CD4-positive, CD25-positive, alpha-beta regulatory T cell (primary cell): Measurements from ENCODE around the gene ERC1. TPM values are rescaled to one million over a fixed set of nuclear protein-coding genes. Genes with fewer than 3 reads are reported as not detected.

Experiments
- ATAC-seq, 2 donors: fragments of 150-1000 bp; cut with Tn5 transposase; one replicate each; pipeline ENCODE4 v1.10.0; 2021; ENCODE audit warnings: low read depth in 2 of 2, moderate number of reproducible peaks in 2 of 2, moderate library complexity in 1 of 2
- DNase-seq, 3 donors: peaks; one replicate each; pipeline versions ENCODE4 v3.0.0 to v3.0.0-alpha.2; 2012 to 2022; ENCODE audit warnings: mixed read lengths in 1 of 3
- H3K27ac ChIP-seq: one replicate; pipeline ENCODE4 v1.7.0; 2013; ENCODE audit warnings: mild to moderate bottlenecking, low read length; ENCODE audit not compliant: insufficient read depth, poor library complexity, severe bottlenecking
- H3K27me3 ChIP-seq: one replicate; pipeline ENCODE4 v1.7.0; 2013; ENCODE audit warnings: low read length; ENCODE audit not compliant: control insufficient read depth, insufficient read depth
- H3K36me3 ChIP-seq: one replicate; pipeline ENCODE4 v1.7.0; 2013; ENCODE audit warnings: mild to moderate bottlenecking, low read length, moderate library complexity; ENCODE audit not compliant: control insufficient read depth, insufficient read depth
- H3K4me1 ChIP-seq: 2 replicates; pipeline ENCODE4 v1.7.0; 2013; ENCODE audit warnings: mild to moderate bottlenecking, low read length; ENCODE audit not compliant: insufficient read depth, control insufficient read depth, poor library complexity, severe bottlenecking
- H3K4me3 ChIP-seq: one replicate; pipeline ENCODE4 v1.7.0; 2013; ENCODE audit warnings: low read depth, mild to moderate bottlenecking, low read length, moderate library complexity
- H3K9me3 ChIP-seq, 2 experiments: 1 replicate in 1 of 2; 2 replicates in 1 of 2; pipeline ENCODE4 v1.7.0; 2013; ENCODE audit warnings: low read length in 2 of 2, mild to moderate bottlenecking in 1 of 2, moderate library complexity in 1 of 2; ENCODE audit not compliant: control insufficient read depth in 2 of 2
- H3K27ac Mint-ChIP-seq, 3 donors: one replicate each; pipeline ENCODE4 v1.8.0; 2020 to 2022; ENCODE audit warnings: mild to moderate bottlenecking in 3 of 3, mixed read lengths in 3 of 3, moderate library complexity in 2 of 3
- H3K27me3 Mint-ChIP-seq: one replicate; pipeline ENCODE4 v1.8.0; 2022; ENCODE audit warnings: mild to moderate bottlenecking, mixed read lengths
- H3K36me3 Mint-ChIP-seq: one replicate; pipeline ENCODE4 v1.8.0; 2020; ENCODE audit warnings: mixed read lengths
- H3K4me1 Mint-ChIP-seq, 4 donors: one replicate each; pipeline ENCODE4 v1.8.0; 2020 to 2022; ENCODE audit warnings: mixed read lengths in 4 of 4, mild to moderate bottlenecking in 1 of 4
- H3K4me3 Mint-ChIP-seq, 4 donors: one replicate each; pipeline ENCODE4 v1.8.0; 2020 to 2022; ENCODE audit warnings: mild to moderate bottlenecking in 4 of 4, mixed read lengths in 4 of 4, moderate library complexity in 3 of 4
- H3K9me3 Mint-ChIP-seq, 7 donors: one replicate each; pipeline ENCODE4 v1.8.0; 2020 to 2022; ENCODE audit warnings: mixed read lengths in 7 of 7, mild to moderate bottlenecking in 3 of 7, moderate library complexity in 2 of 7
- polyA plus RNA-seq, 4 donors: library from polyadenylated mRNA; unstranded; fragments of 300-500 nt; fragmentation: Illumina TruSeq; gene quantifications; one replicate each; pipeline ENCODE4 v1.2.3, GENCODE V29; 2021
- total RNA-seq: library from RNA; stranded (reverse); gene quantifications from one replicate; pipeline ENCODE4 v1.2.3, GENCODE V29; 2022

ERC1 gene
- total and polyA plus RNA-seq, 5 donors from 2014 or later, result 5.7 to 46.5 (median 7.6) TPM

DNA sequence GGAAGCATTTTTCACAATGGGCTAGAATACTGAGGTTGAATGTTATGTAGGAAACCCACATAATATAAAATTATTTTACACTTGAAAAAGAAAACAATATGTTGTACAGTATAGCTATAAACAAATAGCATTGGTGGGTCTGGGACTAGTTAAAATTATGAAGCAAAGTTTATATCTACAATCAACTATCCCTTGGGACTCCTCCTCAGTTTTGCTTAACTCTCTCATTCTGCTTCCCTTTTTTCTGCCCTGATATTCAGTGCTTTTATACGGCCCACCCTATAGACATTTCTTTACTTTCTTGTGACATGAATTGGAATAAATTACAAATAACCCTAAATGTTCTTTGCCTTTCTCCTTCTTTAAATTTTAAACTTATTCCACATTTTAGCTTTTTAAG lies 302.9 kb downstream of the ERC1 start:
- Mint-ChIP-seq H3K27me3 (no peaks in the 10 kb centered on the region), H3K9me3 (peaks cover 0 to 2% (median 0%) of the 10 kb centered on the region in 7 donors), H3K27ac (no peak overlapping the region), H3K36me3 (peaks cover 35% of the 10 kb centered on the region), H3K4me1 (peaks cover 0 to 7% (median 0%) of the 10 kb centered on the region in 4 donors), H3K4me3 (no peak overlapping the region)
- ATAC-seq (no peak), DNase-seq (no peak)
- peaks cover 18% of the 10 kb centered on the region for H3K36me3 ChIP-seq
- no peaks in the 10 kb centered on the region for H3K4me1 ChIP-seq
- no peak overlapping the region for H3K27ac ChIP-seq
- H3K9me3 ChIP-seq, result no peaks in the 10 kb centered on the region
- no peak overlapping the region for H3K4me3 ChIP-seq
- H3K27me3 ChIP-seq, result no peaks in the 10 kb centered on the region

DNA sequence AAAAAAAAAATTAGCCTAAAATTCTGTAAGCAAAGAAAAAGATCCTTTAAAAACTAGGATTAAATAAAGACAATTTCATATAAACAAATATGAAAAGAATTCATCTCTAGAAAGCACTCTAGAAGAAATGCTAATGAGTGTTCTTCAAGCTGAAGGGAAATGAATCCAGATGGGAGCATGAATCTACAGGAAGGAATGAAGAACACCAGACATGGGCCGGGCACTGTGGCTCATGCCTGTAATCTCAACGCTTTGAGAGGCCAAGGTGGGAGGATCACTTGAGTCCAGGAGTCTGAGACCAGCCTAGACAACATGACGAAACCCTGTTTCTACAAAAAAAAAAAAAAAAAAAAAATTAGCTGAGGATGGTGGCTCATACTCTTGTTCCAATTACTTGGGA lies 306.2 kb downstream of the ERC1 start:
- no peaks in the 10 kb centered on the region for H3K27me3 ChIP-seq
- no peak overlapping the region for H3K4me3 ChIP-seq
- no peak overlapping the region for H3K27ac ChIP-seq
- peaks cover 0 to 5% (median 2%) of the 10 kb centered on the region in 7 donors for H3K9me3 Mint-ChIP-seq
- no peaks in the 10 kb centered on the region for H3K4me1 ChIP-seq
- H3K4me3 Mint-ChIP-seq, result no peak overlapping the region
- DNase-seq (no peak), ATAC-seq (no peak)
- H3K36me3 ChIP-seq, result peaks cover 18% of the 10 kb centered on the region
- H3K9me3 ChIP-seq, result no peaks in the 10 kb centered on the region
- no peaks in the 10 kb centered on the region for H3K27me3 Mint-ChIP-seq
- H3K4me1 Mint-ChIP-seq, result peaks cover 6 to 21% (median 19%) of the 10 kb centered on the region in 4 donors
- H3K27ac Mint-ChIP-seq, result no peak overlapping the region
- H3K36me3 Mint-ChIP-seq, result peaks cover 29% of the 10 kb centered on the region

DNA sequence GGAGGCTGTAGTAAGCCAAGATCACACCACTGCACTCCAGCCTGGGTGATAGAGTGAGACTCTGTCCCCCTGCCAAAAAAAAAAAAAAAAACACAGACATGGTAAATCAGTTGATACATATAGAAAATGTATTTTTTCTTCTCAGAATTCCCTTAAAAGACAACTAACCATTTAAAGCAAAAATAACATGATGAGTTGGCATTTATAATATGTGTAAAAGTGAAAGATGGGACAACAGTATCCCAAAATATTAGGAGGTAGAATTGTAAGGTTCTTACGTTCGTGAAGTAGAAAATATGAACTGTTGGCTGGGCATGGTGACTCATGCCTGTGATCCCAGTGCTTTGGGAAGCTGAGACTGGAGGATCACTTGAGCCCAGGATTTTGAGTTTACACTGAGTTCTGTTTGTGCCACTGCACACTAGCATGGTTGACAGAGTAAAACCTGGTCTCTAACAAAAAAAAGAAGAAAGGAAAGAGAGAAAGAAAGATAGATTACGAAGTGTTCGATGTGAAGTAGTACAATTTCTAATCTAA lies 306.7 kb downstream of the ERC1 start:
- H3K4me3 ChIP-seq, result no peak overlapping the region
- ATAC-seq, result no peak
- H3K27me3 Mint-ChIP-seq, result no peaks in the 10 kb centered on the region
- H3K4me1 ChIP-seq, result no peaks in the 10 kb centered on the region
- no peaks in the 10 kb centered on the region for H3K27me3 ChIP-seq
- H3K9me3 ChIP-seq, result no peaks in the 10 kb centered on the region
- no peak overlapping the region for H3K4me3 Mint-ChIP-seq
- no peak overlapping the region for H3K27ac Mint-ChIP-seq
- H3K27ac ChIP-seq, result no peak overlapping the region
- H3K36me3 ChIP-seq, result peaks cover 18% of the 10 kb centered on the region
- DNase-seq, result no peak
- H3K9me3 Mint-ChIP-seq, result peaks cover 0 to 5% (median 2%) of the 10 kb centered on the region in 7 donors
- peaks cover 29% of the 10 kb centered on the region for H3K36me3 Mint-ChIP-seq
- peaks cover 6 to 24% (median 19%) of the 10 kb centered on the region in 4 donors for H3K4me1 Mint-ChIP-seq

DNA sequence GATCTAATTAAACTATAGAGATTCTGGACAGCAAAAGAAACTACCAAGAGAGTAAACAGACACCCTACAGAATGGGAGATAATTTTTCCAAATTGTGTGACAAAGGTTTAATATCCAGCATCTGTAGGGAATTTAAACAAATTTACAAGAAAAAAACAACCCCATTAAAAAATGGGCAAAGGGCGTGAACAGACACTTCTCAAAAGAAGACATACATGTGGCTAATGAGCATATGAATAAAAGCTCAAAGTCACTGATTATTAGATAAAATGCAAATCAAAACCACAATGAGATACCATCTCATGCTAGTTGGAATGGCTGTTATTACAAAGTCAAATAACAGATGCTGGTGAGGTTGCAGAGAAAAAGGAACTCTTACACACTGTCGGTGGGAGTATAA lies 309.4 kb downstream of the ERC1 start:
- H3K4me1 Mint-ChIP-seq, result peaks cover 6 to 23% (median 19%) of the 10 kb centered on the region in 4 donors
- H3K4me3 Mint-ChIP-seq, result no peak overlapping the region
- no peak overlapping the region for H3K4me3 ChIP-seq
- no peaks in the 10 kb centered on the region for H3K27me3 ChIP-seq
- no peaks in the 10 kb centered on the region for H3K27me3 Mint-ChIP-seq
- no peak for ATAC-seq
- peaks cover 33% of the 10 kb centered on the region for H3K36me3 Mint-ChIP-seq
- peaks cover 12% of the 10 kb centered on the region for H3K36me3 ChIP-seq
- no peaks in the 10 kb centered on the region for H3K9me3 ChIP-seq
- peak overlapping the region in 1 of 3 donors; percentile 29 for H3K27ac Mint-ChIP-seq
- H3K4me1 ChIP-seq, result no peaks in the 10 kb centered on the region
- no peak overlapping the region for H3K27ac ChIP-seq
- H3K9me3 Mint-ChIP-seq, result peaks cover 0 to 5% (median 2%) of the 10 kb centered on the region in 7 donors
- DNase-seq, result peak in 1 of 3 donors; percentile 8

DNA sequence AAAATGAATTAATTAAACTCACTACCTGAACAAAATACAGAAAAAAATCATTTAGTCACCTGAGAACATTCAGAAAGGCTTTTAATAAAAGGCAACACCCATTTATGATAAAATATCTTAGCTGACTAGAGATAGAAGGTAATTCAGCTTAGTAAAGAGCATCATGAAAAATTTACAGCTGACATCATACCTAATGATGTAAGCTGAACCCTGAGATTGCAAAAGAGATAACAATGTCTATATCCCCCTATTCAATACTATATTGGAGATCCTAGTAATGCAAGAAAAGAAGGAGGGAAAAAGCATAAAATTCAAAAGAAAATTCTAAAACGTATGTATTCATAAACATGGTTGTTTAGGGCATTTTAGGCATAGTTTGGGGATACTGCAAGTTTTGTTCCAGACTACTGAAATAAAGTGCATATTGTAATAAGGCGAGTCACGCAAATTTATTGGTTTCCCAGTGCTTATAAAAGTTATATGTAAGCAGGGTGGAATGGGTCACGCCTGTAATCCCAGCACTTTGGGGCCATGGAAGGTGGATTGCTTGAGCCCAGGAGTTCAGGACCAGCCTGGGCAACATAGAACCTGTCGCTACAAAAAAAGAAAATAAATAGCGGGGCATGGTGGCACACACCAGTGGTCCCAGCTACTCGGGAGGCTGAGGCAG lies 311.3 kb downstream of the ERC1 start:
- no peak overlapping the region for H3K27ac Mint-ChIP-seq
- H3K9me3 Mint-ChIP-seq, result peaks cover 0 to 5% (median 0%) of the 10 kb centered on the region in 7 donors

DNA sequence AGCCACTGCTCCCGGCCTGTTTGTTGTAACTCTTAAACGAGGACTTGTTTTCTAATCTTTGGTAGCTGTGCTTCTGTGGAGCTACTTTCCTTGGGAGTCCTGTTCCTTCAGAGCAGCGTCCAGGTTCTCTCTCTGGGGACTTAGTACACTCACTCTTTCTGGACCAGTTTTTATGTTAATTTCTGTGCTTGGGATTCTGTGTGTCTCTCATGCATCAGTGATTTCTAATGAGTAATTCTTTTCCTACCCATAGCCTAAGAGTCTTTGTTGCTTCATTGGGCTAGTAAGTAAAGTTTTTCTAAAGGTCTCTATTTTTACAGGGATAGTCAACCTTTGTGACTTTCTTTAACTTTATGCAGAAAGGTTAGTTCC lies 314.0 kb downstream of the ERC1 start:
- no peaks in the 10 kb centered on the region for H3K27me3 ChIP-seq
- H3K27me3 Mint-ChIP-seq, result peaks cover 6% of the 10 kb centered on the region
- no peaks in the 10 kb centered on the region for H3K9me3 ChIP-seq
- DNase-seq (no peak), ATAC-seq (no peak)
- H3K4me3 ChIP-seq, result no peak overlapping the region
- peaks cover 17% of the 10 kb centered on the region for H3K36me3 Mint-ChIP-seq
- H3K4me1 Mint-ChIP-seq, result peaks cover 17 to 51% (median 29%) of the 10 kb centered on the region in 4 donors
- H3K27ac Mint-ChIP-seq, result peak overlapping the region in 1 of 3 donors; percentile 61
- no peak overlapping the region for H3K4me3 Mint-ChIP-seq
- peaks cover 5% of the 10 kb centered on the region for H3K36me3 ChIP-seq
- peaks cover 0 to 4% (median 0%) of the 10 kb centered on the region in 7 donors for H3K9me3 Mint-ChIP-seq
- no peak overlapping the region for H3K27ac ChIP-seq
- no peaks in the 10 kb centered on the region for H3K4me1 ChIP-seq

More for the DNA sequence above, 311.3 kb downstream of the ERC1 start:
- Mint-ChIP-seq H3K4me1 (peaks cover 9 to 41% (median 27%) of the 10 kb centered on the region in 4 donors), H3K36me3 (peaks cover 28% of the 10 kb centered on the region), H3K27me3 (no peaks in the 10 kb centered on the region), H3K4me3 (no peak overlapping the region)
- DNase-seq, result no peak
- peaks cover 10% of the 10 kb centered on the region for H3K36me3 ChIP-seq
- no peak overlapping the region for H3K4me3 ChIP-seq
- no peaks in the 10 kb centered on the region for H3K4me1 ChIP-seq
- no peak for ATAC-seq
- no peaks in the 10 kb centered on the region for H3K27me3 ChIP-seq
- H3K9me3 ChIP-seq, result no peaks in the 10 kb centered on the region
- H3K27ac ChIP-seq, result no peak overlapping the region

DNA sequence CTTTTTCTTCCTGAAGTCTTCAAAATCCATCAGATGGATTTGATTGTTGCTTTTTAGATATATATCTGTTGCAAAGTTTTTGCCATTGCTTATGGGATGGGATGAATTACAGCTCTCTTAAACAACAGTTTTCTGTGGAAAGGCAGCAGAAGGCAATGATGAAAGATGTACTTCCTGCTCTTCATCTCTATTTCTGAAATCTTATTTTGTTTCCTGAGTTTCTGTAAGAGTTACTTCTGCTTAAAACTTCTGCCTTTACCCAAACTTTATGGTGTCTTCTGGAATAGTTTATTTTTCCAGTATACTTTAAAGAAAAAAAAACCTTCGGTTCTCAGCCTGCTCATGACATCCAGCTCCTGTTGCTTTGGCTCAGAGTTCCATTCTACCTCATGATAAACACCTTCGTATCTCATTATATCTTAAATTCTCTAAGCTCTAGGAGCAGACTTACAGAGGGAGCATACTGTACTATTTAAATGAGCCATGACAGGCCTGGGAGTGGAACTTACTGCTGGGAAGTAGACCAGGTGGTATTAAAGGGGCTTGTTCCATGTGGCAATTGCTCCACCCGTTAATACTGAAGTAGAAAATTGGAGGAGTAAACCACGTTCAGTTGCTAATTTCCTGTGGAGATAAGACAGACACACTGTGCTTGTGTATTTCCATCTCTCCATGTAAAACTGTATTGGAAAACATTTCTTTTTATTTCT lies 314.9 kb downstream of the ERC1 start:
- peaks cover 13 to 49% (median 22%) of the 10 kb centered on the region in 4 donors for H3K4me1 Mint-ChIP-seq
- H3K27ac Mint-ChIP-seq, result peak overlapping the region in 2 of 3 donors; percentile 61 to 67
- H3K4me3 Mint-ChIP-seq, result no peak overlapping the region
- no peak for ATAC-seq
- H3K4me1 ChIP-seq, result no peaks in the 10 kb centered on the region
- no peaks in the 10 kb centered on the region for H3K9me3 Mint-ChIP-seq
- peaks cover 12% of the 10 kb centered on the region for H3K36me3 Mint-ChIP-seq
- H3K9me3 ChIP-seq, result no peaks in the 10 kb centered on the region
- no peaks in the 10 kb centered on the region for H3K36me3 ChIP-seq
- H3K27ac ChIP-seq, result no peak overlapping the region
- H3K27me3 Mint-ChIP-seq, result peaks cover 6% of the 10 kb centered on the region
- no peak for DNase-seq
- H3K27me3 ChIP-seq, result no peaks in the 10 kb centered on the region
- H3K4me3 ChIP-seq, result no peak overlapping the region
